Stimulated activated CD8-positive, alpha-beta memory T cell treated with anti-CD3 and anti-CD28 coated beads, Interleukin-12 subunit alpha, Interleukin-12 subunit beta, amount 100 ng/mL, for 1 hour (primary cell): ENCODE data around the gene PIEZO1.

Source experiments
- DNase-seq: peaks from one replicate; pipeline ENCODE4 v3.0.0-alpha.2; 2020; ENCODE audit warnings: low read depth

Gene PIEZO1

GRCh38 chr16:88705801-88706228, 79.2 kb downstream of the PIEZO1 start:
- DNase-seq: no peak

- no peak for DNase-seq
Measured at GRCh38 chr16:88705076-88705684, 79.8 kb downstream of the PIEZO1 start.

- DNase-seq: peak; percentile 51
Measured at GRCh38 chr16:88703486-88704309, 81.3 kb downstream of the PIEZO1 start.

- DNase-seq: no peak
Measured at GRCh38 chr16:88702371-88703210, 82.4 kb downstream of the PIEZO1 start.

- no peak for DNase-seq
Measured at GRCh38 chr16:88701581-88702370, 83.2 kb downstream of the PIEZO1 start.

GRCh38 chr16:88700636-88701482, 84.2 kb downstream of the PIEZO1 start:
- DNase-seq: peak; percentile 93

GRCh38 chr16:88700322-88700635, 84.7 kb downstream of the PIEZO1 start:
- no peak for DNase-seq

GRCh38 chr16:88699180-88699579, 85.8 kb downstream of the PIEZO1 start:
- no peak for DNase-seq

- no peak for DNase-seq
Measured at GRCh38 chr16:88698646-88699045, 86.4 kb downstream of the PIEZO1 start.

- no peak for DNase-seq
Measured at GRCh38 chr16:88697831-88698615, 87.0 kb downstream of the PIEZO1 start.

- DNase-seq: no peak
Measured at GRCh38 chr16:88697116-88697830, 87.7 kb downstream of the PIEZO1 start.

- no peak for DNase-seq
Measured at GRCh38 chr16:88696441-88696840, 88.6 kb downstream of the PIEZO1 start.

GRCh38 chr16:88695753-88696152, 89.3 kb downstream of the PIEZO1 start:
- no peak for DNase-seq

GRCh38 chr16:88695218-88695617, 89.8 kb downstream of the PIEZO1 start:
- DNase-seq: no peak

GRCh38 chr16:88694221-88695087, 90.6 kb downstream of the PIEZO1 start:
- DNase-seq: no peak

GRCh38 chr16:88693420-88694177, 91.4 kb downstream of the PIEZO1 start:
- no peak for DNase-seq

- no peak for DNase-seq
Measured at GRCh38 chr16:88692861-88693260, 92.2 kb downstream of the PIEZO1 start.
